HG03442 (cell line): ENCODE measurements around the gene LEAP2.
"Not testable (repeated sequence)": the region's sequence is repeated elsewhere in the genome, so short reads cannot be mapped to it uniquely, and the experiment has no call there.

Source experiments
- ATAC-seq: cut with Tn5 transposase; IDR thresholded peaks from one replicate; pipeline ENCODE4 v1.9.1; 2021; ENCODE audit warnings: mild to moderate bottlenecking, moderate library complexity; ENCODE audit not compliant: unreplicated experiment

The LEAP2 gene

DNA sequence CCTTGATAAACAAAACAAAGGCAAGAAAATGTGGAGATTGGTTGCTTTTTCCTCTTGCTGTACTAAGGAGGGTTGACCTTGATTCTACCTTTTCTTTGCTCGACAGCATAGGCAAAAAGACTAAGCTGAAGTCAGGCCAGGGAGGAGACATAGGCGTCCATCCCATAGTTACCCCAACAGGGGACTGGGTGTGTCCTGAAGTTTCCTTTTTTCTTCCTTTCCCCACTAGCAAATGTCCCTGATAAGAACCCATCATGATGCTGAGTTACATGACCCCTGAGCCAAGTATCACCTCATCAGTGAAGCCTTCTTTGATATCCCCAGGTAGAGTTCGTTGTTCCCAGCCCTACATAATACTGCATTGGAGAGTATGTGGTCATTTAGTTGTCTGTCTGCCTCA lies 33.2 kb upstream of the LEAP2 start:
- no peak for ATAC-seq

DNA sequence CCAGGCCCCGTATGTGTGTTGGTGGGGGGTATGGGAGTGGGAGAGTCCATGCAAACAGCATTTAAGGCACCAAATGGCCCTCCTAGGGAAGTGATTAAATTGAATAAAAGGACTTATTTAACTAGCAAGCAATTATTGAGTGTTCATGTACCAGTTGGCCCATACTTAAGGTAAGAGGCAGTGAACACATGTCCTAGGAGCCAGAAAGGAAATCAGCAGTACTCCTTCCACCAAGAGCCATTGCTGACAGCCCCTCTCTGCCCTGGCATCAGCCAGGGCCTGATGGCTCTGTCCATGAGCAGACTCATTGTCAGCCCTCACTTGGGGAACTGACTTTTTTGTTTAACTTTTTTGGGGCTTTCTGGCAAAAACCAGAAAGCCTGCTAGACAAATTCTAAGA lies 32.6 kb upstream of the LEAP2 start:
- no peak for ATAC-seq

DNA sequence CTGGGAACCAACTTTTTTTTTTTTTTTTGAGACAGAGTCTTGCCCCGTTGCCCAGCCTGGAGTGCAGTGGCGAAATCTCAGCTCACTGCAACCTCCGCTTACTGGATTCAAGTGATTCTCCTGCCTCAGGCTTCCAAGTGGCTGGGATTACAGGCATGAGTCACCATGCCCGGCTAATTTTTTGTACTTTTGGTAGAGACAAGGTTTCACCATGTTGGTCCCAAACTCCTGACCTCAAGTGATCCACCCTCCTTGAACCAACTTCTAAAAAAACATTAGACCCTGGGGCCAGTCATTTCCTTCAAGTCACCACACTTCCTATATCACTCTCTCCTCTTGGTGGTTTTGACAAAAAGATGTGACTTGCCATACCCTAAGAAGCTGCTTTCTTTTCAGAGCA lies 32.2 kb upstream of the LEAP2 start:
- no peak for ATAC-seq

DNA sequence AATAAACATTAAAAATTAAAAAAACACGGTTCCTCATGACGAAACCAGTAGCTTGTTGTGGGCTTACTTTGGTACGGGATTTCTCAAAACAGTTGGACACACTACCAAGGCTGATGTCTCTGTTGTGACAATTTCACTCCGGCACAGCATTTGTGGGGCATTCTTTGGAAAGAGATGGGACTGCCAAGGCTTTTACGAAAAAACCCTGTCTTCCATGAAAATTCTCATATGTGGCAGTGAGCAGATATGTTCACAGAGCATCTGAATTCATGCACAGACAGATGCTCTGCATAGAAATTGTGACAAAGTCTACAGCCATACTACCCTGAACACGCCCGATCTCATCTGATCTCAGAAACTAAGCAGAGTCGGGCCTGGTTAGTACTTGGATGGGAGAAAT lies 25.2 kb upstream of the LEAP2 start:
- no peak for ATAC-seq

DNA sequence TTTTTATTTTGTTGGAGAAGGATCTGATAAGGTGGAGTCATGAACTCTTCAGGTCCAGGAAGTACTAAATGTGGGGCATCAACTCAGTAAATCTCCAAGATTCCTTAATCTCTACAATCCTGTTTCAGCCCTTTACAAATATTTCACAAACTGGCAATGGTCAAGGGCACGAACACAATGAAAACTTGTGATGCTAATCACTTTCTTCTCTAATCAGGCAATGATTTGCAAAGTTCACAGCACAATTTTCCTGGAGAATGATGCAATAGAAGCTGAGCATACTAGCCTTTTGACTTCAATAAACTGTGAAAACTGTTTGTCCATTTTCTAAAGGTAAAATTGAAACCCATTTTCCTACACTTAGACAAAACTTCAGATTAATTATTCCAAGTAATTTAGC lies 24.1 kb upstream of the LEAP2 start:
- ATAC-seq, result no peak

DNA sequence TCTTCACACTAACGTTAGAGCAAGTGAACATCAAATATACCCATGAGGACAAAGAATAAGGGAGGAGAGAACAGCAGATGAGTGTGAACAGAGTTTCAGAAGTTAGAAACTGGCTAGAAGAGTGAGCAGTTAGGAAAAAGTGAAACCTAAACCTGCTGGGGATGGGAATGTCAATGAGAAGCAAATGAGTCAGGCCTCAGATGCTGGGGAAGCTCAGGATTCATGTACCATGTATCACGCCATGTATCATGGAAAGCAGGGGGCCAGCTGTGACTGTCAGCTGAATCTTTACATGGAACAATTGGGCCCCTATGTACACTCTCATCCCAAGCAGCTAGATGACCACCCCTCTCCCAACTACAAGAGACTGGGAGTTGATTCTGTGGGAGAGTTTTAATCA lies 23.4 kb upstream of the LEAP2 start:
- ATAC-seq, result no peak

DNA sequence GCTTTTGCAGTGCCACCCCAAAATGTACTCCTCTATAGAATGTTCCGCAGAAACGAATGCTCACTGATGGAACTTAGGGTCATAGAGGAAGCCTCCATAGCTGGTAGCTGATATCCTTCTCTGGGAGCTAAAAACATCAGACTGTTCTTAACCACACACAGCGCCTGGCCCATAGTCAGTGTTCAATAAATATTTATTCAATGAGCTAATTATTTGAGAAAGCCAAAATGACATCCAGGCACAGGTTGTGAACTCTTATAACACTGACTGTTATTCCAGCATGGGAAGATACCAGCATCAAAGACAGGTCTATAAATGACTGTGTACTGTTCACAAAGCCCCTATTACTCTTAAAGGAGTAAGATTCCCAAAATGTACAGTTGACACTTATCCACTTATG lies 20.1 kb upstream of the LEAP2 start:
- no peak for ATAC-seq

DNA sequence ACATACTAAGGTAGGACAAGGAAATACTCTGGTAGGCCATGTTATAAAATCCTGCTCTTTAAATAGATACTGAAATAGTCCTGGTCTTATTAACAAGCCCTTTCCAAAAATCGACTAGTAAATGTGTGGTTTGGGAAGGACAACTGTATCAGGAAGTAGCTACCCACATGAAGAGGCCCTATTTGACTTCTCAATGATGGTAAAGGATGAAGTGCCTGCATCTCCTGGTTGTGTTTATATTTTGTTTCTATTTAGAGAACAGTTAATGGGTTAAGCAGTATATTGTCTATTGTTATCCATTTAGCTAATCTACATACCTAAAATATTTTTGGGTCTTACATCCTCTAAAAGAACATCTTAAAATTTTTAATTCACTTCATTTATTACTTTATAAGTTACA lies 19.7 kb upstream of the LEAP2 start:
- no peak for ATAC-seq

DNA sequence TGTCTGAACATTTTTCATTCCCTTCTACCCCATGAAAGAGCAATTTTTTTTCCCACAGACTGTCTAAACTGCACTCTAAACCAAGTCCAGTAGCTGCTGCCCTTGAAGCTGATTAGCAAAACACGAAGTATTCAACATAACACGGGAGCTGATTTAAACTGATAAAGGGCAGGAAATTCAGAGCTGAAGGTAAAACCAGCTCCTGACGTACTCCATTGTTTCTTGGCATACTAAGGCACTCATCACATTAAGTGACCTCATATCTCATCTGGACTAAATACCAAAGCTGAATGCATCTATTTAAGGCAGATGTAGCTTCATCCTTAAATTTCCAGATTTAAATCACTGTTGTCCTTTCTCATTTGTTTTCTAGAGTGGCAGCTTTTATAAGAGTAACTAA lies 19.2 kb upstream of the LEAP2 start:
- ATAC-seq, result no peak

DNA sequence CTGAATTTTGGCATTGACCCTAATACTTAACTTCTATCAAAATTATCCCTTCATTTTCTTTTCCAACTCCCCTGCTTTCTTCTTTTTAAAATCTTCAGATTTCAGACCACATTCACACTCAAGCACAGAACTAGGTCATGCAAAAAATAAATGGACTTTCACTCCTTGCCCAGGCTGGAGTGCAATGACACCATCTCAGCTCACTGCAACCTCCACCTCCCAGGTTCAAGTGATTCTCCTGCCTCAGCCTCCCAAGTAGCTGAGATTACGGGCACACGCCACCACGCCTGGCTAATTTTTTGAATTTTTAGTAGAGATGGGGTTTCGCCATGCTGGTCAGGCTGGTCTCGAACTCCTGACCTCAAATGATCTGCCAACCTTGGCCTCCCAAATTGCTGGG lies 18.5 kb upstream of the LEAP2 start:
- ATAC-seq, result not testable (repeated sequence)

DNA sequence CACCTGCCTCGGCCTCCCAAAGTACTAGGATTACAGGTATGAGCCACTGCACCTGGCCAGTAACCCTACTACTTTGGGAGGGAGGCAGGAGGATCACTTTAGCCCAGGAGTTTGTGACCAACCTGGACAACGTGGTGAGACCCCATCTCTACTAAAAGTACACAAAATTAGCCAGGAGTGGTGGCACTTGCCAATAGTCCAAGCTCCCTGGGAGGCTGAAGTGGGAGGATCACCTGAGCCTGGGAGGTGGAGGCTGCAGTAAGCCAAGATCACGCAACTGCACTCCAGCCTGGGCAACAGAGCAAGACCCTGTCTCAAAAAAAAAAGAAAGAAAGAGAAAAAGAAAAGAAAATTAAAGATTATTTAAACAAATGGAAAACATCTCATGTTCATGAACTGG lies 17.5 kb upstream of the LEAP2 start:
- no peak for ATAC-seq

DNA sequence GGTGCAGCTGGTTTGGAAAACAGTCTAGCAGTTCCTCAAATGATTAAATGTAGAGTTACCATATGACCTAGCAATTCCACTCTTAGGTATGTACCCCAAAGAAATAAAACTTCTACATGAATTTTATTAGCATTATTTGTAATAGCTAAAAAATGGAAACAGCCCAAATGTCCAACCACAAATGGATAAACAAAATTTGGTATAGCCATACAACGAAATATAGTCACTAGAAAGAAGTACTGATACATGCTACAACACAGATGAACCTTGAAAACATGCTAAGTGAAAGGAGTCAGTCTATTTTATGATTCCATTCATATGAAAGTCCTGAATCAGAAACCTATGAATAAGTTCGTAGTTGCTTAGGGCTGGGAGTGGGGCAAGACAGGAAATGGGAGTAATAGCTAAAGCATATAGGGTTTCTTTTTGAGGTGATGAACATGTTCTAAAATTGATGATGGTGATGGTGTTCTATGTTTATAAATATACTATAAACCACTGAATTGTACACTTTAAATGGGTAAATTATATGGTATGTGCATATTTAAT lies 13.5 kb upstream of the LEAP2 start:
- no peak for ATAC-seq

DNA sequence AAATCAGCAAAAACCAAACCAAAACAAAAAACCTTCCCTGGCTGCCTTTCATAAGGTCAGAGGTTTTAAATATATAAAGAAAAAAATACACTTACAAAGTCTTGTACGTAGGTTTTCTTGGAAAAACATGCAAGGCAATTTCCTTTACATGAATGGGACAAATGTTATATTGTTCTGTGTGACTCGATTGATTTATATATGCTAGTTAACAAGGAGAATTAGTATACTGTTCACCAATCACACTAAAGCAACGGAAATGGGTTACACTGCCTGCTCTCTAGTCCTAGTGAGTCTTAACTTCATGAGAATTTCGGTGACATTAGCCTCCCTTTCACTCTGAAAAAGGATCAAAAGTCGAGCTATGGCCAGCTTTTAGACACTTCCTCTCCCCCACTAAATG lies 12.7 kb upstream of the LEAP2 start:
- no peak for ATAC-seq

DNA sequence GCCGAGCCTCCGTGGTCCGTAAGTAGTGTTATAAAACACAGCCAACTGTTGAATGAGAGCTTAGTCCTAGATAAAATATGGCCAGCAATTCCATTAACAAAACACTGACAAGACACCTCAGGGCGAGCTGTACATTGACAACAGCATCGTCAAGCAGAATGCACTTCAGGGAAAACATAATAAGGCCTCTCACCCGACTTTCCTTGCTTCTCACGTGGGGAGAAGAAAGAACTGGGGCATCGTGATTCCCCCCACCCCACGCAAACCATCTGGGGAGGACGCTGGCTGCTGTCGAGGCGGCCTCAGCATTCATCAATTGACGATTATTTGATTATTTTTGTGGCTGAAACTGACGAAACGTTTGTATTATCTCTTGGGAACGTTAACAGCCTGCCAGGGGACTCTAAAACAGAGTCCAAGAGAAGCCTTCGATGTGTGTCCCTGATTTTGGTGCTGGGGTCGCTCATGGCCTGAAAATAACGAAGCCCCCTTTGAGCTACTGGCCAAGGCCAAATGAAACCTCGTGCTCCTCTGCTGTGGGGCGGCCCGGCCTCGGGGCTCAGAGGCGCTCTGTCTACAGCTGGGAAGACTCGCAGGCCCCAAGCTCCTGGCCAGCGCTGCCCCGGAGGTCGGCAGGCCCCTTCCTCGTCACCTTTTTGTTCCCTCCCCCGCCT lies 7.7 kb upstream of the LEAP2 start:
- ATAC-seq, result peak; percentile 23

DNA sequence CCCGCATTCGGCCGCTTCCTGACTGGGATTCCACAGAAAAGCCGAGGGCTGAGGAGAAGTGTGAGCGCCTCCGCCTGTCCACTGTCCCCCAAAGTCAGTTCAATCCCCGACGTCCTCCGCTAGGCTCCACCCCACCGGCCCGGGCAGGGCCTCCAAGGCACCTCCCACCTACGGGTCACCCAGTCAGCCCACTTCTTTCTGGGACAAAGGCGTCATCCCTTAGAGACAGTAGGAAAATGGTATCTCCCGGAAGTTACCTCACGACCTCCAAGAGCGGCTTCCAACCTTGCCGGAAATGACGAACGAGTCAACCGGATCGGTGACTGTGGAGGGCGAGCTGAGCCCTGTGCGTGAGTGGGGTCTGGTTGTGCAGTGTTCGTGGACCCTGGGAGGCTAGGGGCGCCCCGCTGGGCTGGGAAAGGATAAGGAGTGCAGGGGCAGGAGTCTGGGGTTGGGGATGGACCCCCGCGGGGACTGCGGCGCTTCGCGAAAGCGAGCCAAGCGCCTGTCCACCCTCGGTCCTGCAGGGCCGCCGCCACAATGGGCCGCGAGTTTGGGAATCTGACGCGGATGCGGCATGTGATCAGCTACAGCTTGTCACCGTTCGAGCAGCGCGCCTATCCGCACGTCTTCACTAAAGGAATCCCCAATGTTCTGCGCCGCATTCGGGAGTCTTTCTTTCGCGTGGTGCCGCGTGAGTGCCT lies 7.0 kb upstream of the LEAP2 start, which contains the start of the genes GDF9 and UQCRQ:
Gene GDF9, minus strand, starts transcription at position 128 of the 704 bp plus-strand sequence. CDS start 1,936 bp downstream, outside the sequence.
Gene UQCRQ, plus strand, starts transcription at position 301 of the 704 bp plus-strand sequence. Its CDS starts 240 bp downstream, at position 541.
- ATAC-seq, result peak; percentile 97

DNA sequence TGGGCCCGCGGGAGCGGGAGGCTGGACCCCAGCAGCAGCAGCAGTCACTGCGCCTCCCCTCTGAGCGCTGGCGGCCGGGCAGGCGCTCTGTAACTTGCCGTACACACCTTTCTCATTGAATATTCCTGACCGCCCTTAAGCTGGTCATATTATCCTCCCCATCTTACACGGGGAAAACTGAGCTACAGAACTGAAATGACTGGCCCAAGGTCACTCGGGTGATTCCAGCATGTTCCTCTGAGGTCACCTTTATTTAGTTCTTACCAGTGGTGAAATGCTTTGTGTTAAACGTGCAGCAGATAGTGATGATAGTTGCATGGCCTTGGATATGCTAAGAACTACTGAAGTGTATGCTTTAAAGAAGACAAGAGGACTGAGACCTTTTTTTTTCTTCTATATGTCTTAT lies 6.4 kb upstream of the LEAP2 start:
- no peak for ATAC-seq

DNA sequence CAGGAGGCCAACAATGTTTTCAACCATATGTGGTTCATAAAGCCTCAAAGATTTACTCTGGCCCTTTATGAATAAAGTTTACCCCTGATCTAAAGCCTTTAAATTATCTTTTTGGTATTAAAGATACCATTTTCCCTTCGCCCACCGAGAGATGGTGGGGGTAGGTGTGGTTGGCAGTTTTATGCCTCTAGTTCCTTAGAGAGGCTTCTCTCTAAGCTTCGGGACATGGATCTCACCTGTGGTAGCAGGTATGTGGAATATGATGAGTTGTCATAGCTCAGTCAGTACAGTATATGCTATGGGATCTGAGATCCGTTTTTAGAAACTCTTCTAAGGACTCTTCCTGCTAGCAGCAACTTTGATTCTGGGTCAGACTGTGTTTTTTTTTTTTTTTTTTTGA lies 4.7 kb upstream of the LEAP2 start:
- no peak for ATAC-seq

DNA sequence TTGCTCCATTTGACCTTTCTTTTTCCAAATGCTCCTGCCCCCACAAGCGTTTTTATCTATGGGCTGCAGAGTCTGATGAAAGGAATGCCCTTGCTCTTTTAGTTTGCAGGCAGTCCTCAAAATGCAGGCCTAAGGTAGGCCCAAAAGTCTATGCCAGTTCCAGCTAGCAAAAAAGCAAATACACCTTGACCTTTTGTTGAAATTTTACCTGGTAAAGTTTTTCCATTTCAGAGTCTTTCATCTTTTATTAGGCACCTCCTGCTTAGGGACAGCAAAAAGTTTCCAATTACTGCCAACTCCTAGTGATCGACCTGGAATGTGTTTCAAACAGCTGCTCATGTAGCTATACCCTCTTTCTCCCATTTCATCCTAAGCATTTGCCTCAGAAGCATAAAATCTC lies 2.7 kb upstream of the LEAP2 start:
- no peak for ATAC-seq

DNA sequence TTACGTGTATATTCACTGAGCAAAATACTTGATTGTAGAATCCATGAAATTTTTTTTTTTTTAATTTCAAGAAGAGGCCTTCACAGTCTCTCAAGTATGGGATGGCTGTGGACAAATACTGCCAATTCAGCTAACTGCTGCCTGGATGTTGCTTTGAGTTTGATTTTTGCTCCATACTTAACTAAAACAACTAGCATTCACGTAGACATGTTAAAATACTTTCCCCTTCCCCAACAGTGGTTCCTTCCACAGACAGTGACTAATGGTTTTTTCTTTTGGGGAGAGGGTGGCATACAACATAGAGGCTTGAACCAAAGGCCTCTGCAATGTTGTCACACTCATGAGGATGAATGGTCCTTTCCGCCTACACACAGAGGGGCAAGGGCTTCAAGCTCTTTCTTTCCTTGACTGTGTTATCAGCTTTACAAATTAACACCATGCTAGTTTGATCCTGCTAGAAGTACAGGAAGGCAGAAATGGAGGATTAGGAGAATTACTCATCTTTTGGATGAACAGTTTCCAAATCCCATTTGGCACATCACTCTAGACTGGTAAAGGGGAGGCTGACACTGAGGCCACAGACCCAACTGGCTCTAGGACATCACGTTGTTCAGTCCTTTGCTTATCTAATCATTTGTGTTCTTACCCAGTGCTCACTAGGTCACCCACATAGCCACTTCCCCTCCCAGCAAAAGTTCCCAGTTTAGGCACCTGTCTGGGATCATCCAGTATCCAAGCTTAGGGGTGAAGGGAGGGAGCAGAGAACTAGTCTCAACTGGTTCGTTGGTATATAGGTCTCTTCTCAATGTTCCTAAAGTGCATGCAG lies 1.8 kb upstream of the LEAP2 start:
- no peak for ATAC-seq

DNA sequence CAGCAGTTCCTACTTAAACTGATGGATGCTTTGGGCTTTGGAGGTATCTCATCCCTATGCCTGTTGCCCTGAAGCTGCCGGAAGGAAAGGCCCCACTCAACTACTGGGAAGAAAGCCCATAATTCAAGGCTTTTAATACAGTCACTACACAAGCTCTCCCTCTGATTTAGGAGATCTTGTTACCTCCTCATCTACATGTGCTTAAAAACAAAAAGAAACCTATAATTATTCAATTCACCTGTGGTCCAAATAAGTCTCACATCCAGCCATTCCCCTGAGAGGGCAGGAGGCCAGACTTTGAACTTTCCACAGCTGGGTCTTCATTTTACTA lies 715 bp upstream of the LEAP2 start:
- ATAC-seq, result no peak

DNA sequence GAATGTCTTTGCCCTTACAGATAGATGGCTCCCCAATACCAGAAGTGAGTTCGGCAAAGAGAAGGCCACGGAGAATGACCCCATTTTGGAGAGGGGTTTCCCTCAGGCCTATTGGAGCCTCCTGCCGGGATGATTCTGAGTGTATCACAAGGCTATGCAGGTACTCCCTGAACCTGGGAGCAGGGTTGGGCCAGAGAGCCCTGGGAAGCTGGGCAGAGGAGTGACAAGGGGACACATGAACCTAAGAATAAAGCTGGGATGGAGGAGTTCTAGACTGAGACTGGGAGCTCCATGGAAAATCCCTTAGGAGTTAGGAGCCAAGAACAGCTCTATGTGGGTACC lies 433 bp downstream of the LEAP2 start:
- ATAC-seq, result no peak
